GM21367 (cell line): ENCODE data around the gene GIMAP8.

ENCODE experiments used
- ATAC-seq: cut with Tn5 transposase; IDR thresholded peaks from one replicate; pipeline ENCODE4 v1.9.1; 2021; ENCODE audit not compliant: unreplicated experiment

GIMAP8 gene

DNA sequence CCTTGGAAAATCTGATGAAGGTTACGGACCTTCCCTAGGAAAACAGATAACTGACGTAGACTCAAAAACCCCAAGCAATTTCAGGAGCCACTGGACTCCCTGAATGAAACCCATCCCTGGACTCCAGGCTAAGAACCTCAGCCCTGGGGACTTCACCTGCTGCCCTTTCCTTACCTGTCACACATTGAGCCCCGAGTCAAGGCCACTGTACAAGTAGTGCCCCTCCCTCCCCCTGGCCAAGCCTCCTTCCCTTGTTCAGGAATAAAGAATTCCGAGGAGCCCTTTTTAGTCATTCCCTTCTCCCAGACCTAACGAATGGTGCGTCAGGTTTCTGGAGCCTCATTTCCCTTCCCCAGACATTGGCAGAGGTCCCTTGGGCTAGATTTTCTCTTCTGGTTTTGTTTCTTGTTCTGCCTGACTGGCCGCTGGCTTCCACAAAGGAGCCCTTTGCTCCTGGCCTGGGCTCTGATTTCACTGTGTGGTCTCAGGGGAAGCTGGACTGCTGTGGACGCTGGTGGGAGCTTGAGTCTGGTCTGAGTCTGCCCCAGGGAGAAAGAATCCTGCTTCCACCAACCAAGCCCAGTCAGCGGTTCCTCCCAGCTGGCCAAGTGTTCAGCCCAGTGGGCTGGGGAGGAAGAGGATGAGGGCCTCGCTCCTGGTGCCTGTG, 39.6 kb upstream of the GIMAP8 start:
- no peak for ATAC-seq

- ATAC-seq, result no peak
Observed at GRCh38 chr7:150411606-150412005, 38.8 kb upstream of the GIMAP8 start.

DNA sequence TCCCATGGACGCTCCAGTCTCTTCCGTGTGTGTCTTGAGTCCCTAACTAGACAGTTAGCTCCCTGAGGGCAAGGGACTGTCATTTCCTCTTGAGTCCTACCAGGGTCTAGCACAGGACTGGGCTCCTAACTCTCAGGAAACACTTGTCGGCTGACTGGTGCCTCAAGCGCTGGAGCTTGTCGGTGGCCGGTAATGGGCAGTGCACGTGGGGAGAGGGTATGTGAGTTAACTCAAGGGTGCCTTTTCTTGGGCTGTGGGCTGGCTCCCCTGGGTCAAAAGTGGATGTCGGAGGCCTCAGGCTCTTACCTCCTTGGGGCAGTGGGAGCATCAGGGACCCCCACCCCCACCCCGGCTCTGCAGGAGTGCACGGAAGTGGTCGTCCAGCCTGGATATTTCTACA, 38.4 kb upstream of the GIMAP8 start:
- ATAC-seq, result no peak

- no peak for ATAC-seq
Observed at GRCh38 chr7:150412518-150413488, 37.6 kb upstream of the GIMAP8 start.

DNA sequence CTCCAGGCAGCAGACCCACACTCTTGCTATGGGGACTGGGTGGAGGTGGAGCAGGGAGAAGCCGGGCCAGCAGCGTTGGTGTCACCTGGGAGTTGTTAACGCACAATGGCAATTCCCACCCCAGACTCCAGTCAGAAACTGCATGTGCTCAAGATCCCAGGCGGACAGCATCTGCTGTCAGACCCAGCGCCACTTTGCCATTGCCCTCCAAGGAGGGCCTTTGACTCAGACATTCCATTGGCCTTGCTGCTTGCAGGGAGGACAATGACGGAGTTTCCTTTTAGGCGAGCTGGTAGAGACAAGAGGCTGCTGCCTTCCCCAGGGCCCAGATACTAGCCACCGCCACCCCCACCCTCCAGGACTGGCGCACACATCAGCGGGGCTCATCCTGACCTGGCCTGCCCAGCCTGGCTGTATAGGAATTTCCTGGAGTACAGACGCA, 36.8 kb upstream of the GIMAP8 start:
- no peak for ATAC-seq

DNA sequence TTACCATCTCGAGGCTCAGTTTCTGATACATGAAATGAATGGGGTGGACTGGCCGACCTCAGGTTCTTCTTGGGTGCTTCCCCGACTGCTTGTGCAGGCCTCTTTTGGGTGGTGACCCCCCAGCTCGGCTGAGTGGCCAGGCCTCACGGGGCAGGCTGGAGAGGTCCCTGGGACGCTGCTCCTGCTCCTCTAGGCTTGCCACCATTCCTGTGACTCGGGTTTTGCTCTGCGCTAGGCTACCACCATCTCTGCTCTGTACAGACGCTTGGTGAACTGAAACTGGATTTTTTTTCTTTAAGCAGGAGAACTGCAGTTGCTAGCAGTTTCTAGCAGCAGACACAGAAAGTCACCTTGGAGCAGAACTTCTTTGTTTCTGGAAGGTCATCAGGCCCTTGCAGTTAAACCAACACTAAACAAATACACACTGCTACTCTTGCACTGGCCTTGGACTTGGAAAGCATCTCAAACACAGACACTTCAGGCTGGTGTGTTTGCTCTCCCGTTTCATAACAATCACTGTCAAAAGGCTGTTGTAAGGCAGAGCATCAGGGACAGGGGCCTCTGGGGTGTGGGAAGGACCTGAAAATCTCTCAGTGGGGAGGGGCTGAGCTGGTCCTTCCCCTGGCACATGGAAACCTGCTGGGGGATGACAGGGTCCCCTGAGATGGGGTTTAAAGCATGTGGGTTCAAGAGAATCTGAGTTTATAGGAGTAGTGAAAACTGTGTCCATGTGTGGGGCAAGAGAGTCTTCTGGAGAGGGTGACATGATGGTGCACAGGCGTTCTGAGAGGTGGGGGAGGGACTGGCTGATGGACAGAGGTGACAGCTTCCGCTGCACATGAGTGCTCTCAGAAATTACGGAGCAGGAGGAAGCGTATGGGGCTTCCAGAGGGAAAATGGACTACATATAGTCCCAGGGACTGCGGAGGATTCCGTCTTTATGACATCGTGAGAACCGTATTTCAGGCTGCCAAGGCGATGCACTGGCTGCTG, 35.0 kb upstream of the GIMAP8 start:
- ATAC-seq, result no peak

- ATAC-seq, result no peak
Observed at GRCh38 chr7:150417239-150417638, 33.2 kb upstream of the GIMAP8 start.

- ATAC-seq, result no peak
Observed at GRCh38 chr7:150417863-150418262, 32.6 kb upstream of the GIMAP8 start.

DNA sequence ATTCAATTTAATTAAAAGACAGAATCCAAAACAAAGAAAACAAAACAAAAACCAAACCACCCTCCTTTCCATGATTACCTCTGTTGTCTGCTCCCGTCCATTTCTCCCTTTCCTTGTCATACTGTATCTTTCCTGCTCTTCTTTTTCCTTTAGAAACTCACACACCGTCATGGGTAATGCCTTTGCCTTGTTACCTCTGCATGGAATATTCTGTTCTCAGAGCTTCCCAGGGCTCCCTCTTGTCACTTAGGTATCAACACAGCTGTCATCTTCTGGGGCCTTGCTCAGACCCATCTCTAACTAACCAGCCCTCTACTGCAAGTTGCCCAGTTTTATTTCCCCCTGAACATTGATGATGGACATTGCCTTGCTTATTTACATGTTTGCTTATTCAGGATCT, 30.2 kb upstream of the GIMAP8 start:
- ATAC-seq, result no peak

- peak; percentile 96 for ATAC-seq
Observed at GRCh38 chr7:150420987-150421674, 29.3 kb upstream of the GIMAP8 start.

DNA sequence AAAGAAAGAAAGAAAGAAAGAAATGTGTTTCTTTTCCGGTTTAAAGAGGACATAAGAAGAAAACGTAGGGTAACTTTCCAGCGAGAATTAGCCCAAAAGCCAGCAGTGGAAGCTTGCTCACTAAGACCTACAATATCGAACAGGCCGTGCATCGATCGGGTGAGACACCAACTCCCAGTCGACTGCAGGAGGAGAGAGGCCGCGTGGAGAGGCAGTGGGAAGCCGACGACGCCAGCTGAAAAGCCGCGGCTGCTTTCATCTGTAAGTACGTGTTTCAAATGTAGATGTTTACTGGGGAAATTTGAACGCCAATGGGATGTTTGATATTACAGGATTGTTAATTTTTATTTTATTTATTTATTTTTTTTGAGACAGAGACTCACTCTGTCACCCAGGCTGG, 28.6 kb upstream of the GIMAP8 start:
- no peak for ATAC-seq

- no peak for ATAC-seq
Observed at GRCh38 chr7:150425670-150426069, 24.8 kb upstream of the GIMAP8 start.

GRCh38 chr7:150428671-150429451, 21.6 kb upstream of the GIMAP8 start:
- ATAC-seq, result no peak

GRCh38 chr7:150429699-150430098, 20.7 kb upstream of the GIMAP8 start:
- no peak for ATAC-seq

GRCh38 chr7:150430465-150431085, 19.9 kb upstream of the GIMAP8 start:
- no peak for ATAC-seq

DNA sequence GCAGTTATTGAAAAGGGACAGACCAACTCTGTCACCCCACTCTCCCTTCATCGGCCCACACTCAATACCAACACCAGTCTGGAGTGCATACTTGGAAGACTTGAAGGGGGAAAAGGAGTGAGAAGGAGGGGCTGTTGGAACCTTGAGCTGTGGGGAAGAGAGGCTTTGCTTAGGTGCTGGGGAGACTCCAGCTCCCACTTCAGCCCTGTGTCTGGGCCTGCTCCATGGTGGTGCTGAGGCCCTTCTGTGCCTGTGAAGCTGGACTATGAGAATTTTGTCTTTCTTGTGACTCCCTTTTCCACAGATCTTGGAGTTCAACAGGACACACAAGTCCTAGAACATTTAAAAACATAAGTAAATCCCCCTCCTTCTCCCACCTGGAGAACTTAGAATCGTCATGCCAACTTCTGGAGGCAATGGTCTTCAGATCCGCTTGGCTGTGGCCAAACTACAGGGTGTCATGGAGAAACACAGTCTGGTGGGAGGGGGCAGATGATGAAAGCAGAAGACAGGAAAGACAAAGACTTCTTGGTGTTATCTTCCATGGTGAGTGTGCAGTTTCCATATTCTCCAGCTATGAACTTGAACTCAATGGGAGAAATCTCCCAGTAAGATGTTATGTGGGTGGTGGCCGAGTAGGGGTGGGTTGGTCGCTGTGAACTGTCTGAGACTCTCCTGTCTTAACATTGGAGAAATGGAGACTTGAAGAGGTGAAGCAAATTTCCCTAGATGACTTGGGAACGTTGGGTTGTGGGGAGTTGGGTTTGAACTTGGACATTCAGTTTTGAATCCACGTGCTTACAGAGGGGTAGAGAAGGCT, 18.4 kb upstream of the GIMAP8 start:
- no peak for ATAC-seq

GRCh38 chr7:150432915-150433892, 17.2 kb upstream of the GIMAP8 start:
- peak; percentile 23 for ATAC-seq
